Iris pigment epithelial cell (primary cell): ENCODE measurements around the gene NPHS1.
"Not testable (repeated sequence)": the region's sequence is repeated elsewhere in the genome, so short reads cannot be mapped to it uniquely, and the experiment has no call there.

ENCODE experiments used
- DNase-seq: peaks from one replicate; pipeline ENCODE4 v3.0.0-alpha.2; 2011; ENCODE audit warnings: low read depth

Gene NPHS1

DNA sequence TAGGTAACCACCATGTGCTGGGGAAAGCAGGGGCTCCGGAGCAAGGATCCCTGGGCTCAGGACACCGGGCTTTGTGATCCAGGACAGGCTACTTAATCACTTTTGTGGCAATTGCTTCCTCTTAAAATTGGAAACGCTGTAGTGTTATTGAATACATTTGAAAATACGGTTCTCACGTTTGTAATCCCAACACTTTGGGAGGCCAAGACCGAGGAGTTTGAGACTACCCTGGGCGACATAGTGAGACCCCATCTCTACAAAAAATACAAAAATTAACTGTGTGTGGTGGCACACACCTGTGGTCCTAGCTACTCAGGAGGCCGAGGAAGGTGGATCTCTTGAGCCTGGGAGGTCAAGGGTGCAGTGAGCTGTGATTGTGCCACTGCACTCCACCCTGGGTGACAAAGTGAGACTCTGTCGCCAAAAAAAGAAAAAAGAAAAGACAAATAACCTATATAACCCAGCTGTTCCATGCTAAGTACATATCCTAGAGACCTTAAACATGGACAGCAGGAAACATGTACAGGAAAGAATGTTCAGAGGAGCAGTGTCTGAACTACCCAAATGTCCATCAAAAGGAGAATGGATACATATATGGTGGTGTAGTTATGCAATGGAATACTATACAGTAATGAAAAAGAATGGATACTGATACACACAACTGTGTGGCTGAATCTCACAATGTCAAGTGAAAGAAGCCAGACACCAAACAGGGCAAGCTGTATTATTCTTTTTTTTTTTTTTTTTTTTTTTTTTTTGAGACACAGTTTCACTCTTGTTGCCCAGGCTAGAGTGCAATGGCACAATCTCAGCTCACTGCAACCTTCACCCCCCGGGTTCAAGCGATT is 39.0 kb downstream of the NPHS1 start:
- DNase-seq = no peak

DNA sequence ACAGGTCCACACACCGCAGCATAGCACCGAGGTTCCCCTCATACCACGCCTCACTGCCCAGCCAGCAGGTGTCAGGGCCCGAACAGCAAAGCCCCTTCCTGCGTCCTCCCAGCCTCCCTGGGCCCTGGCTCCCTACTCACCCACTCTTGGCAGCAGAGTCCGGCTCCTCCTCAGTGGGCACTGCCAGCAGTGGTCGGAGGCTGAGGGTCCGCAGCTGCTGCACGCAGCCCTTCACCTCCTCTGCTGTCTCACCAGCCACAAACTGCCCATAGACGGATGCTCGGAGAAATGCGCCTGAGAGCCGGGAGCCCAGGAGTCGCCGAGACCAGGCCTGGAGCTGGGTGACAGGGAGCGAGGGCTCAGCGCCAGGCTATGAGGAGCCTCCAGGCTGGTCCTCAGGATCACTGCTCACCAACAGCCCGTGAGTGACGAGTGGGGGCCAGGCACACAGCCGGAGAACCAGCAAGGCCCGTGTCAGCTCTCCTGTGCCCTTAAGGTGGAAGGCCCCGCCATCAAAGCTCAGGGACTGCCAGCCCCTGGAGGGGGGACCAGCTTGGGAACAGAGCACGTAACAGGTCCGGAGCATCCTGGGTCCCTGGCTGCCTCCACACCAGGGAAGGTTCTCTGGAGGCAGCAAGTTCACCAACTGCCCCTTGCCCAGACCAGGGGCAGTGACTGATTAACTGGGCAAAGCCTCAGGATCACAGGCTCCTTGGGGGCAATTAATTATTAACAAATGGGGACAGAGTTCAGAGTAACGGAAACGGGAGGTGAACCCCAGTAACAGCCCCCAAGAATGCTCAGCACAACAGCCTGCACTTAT is 39.9 kb downstream of the NPHS1 start, which contains the start of gene PRODH2:
Gene PRODH2 (minus strand): TSS at position 626 of the 823 bp plus-strand sequence. CDS start 40 bp downstream, at position 586.
- DNase-seq = no peak

DNA sequence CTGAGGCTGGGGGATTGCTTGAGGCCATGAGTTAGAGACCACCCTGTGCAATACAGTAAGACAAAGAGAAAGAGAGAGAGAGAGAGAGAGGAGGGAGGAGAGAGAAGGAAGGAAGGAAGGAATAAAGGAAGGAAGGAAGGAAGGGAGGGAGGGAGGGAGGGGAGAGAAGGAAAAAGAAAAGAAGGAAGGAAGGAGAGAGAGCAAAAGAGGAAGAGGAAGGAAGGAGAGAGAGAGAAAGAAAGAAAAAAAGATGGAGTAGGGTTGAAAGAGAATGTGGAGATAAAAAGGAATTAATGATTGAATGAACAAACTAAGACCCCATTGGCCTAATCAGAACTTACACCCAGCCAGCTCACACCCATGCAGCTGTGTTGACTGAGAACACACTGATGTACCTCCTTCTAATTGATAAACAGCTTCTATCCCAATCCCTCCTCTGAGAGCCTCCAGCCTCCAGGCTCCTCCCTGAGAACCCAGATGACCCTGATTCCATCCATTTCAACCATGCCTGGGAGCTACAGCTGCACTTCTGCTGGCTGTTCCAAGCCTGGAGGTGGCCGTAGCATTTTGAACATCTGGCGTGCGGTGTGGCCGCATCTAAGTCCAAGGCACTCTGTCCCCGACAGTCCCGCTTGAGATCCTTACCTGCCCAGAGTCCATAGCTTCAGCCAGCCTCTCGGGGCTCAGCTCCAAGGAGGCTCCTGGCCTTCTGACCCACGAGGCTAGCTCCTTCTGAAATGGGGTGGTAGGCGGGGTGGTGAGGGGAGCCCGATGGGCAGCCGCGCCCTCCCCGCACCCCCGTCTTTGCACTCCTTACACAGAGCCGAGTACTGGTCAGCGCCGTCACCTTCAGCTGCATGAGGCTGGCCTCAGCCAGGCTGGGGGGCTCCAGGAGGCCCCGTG is 40.7 kb downstream of the NPHS1 start:
- DNase-seq = no peak

DNA sequence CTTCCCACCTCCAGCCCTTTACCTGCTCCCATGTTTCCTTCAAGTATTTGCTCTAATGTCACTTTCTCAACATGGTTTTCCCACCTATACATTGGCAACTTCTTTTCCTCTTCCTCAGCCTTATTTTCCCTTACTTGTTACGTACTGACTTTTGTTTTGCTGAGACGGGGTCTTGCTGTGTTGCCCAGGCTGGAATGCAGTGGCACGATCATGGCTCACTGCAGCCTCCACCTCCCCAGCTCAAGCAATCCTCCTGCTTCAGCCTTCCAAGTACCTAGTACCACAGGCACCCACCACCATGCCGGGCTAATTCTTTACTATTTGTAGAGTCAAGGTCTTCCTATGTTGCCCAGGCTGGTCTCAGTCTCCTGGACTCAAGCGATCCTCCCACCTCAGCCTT is 44.7 kb downstream of the NPHS1 start:
- no peak for DNase-seq

DNA sequence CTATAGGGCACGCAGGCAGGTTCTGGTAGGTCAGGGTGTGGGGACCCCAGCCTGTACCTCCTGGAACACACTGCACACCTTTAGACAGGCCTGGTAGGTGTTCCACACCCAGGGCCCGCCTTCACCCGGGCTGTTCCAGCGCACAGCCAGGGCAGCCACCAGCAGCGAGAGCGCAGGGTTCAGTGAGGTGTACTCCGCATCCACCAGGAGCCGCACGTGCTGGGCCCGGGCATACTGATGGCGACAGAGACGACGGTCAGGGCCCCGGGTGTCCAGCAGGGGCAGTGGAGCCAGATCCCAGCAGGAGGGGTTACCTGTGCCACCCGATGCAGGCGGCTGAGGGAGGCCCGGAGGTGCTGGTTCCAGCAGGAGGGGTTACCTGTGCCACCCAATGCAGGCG is 45.7 kb downstream of the NPHS1 start:
- DNase-seq = no peak

DNA sequence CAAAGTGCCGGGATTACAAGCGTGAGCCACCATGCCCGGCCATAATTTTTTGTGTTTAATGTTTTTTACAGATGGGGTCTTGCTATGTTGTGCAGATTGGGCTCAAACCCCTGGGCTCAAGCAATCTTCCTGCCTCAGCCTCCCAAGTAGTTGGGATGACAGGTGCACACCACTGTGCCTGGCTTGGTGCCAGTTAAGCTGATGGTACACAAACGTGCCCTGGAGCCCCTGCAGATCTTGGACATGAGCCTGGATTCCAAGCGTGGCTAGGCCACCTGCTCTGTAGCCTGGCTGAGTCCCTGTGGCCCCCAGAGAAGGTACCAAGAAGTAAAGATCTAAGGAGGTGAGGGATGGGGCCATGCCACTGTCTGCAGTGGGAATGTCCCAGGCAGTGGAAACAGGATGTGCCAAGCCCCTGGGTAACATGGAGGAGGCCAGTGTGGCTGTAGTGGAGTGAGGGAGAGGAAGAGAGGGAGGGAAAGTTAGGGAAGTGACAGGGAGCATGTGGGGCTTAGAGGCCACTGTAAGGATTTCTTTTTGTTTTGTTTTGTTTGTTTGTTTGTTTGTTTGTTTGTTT is 46.7 kb downstream of the NPHS1 start:
- no peak for DNase-seq

DNA sequence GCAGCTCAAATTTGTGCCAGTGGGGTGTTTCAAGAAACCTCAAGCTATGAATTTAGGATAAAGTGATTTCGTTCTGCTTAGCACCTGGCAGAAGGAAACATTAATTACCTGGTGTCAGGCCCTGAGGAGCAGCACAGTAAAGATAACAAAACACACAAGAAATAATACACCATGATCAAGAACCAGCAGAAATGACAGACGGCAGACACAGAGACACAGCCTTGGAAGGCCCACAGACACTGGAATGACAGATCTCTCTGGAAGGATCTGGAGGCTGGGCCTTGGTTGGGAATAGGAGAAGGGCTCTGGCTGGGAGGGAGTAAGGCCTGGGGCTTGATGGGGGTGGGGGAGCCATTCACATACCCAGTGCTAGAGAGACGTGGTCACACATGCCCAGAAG is 50.5 kb downstream of the NPHS1 start:
- no peak for DNase-seq

DNA sequence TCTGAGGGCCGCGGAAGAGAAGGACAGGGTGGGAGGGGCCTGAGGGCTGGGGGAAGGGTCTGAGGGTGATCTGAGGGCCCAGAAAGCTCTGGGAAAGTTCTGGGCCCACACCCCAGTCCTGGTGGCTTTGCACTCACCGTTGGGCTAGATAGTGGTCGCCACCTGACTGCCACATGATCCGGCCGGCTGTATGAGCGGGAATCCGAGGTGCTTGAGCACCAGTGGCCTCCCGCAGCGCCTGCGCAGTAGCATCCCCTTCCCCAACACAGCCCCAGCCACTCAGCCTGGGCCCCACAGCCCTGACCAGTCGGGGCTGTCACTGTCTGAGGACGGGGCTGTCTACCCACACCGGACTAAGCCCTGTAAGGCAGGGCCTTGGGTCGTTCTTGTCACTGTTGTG is 54.6 kb downstream of the NPHS1 start:
- no peak for DNase-seq

DNA sequence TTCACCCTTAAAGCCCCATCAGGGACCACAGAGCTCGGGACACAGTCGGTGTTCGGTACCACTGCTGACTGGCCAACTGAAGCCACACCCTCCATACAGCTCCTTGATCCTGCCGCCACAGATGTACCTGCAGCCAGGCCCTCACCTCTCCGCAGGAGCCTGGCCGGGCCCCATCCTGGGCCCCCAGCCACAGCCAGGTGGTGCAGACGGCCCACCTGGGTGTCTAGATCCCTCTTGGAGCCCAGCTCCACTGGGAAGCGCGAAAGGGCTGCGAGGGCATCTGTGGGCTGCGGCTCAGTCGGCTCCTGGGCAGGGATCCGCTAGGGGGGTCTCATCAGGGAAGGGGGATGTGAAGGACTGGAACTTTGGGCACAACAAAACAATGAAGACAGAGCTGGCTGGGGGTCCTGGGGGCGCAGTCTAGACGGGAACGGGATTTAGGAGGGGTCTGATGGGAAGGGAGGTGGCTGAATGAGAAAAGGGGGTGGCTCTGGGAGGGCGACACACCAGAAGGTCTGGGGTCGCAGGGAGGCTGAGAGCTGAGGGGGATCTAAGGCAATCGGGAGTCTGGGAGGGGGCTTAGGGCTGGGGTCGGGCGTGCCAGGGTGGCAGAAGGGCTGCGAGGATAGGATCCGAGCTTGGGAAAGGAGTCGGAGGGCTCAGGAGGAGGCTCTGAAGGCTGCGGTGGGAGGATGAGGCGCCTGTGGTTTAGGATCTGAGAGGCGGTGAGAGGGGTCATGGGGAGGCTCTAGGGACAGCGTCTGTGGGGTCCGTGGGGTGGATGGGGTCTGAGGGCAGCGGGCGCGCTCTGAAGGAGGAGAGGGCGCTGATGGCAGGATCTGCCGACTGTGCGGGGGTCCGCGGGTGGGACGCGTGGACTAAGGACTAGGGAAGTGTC is 55.4 kb downstream of the NPHS1 start:
- no peak for DNase-seq

DNA sequence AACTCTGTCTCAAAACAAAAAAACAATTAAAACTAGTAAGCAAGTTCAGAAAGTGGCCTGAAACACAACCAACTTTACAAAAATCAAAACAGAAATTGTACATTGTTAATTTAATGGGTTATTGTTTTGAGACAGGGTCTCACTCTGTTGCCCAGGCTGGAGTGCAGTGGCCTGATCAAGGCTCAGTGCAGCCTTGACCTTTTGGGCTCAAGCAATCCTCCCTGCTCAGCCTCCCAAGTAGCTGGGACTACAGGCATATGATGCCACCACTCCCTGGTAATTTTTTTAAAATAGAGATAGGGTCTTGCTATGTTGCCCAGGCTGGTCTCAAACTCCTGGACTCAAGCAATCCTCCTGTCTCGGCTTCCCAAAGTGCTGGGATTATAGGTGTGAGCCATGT is 56.7 kb downstream of the NPHS1 start:
- not testable (repeated sequence) for DNase-seq

DNA sequence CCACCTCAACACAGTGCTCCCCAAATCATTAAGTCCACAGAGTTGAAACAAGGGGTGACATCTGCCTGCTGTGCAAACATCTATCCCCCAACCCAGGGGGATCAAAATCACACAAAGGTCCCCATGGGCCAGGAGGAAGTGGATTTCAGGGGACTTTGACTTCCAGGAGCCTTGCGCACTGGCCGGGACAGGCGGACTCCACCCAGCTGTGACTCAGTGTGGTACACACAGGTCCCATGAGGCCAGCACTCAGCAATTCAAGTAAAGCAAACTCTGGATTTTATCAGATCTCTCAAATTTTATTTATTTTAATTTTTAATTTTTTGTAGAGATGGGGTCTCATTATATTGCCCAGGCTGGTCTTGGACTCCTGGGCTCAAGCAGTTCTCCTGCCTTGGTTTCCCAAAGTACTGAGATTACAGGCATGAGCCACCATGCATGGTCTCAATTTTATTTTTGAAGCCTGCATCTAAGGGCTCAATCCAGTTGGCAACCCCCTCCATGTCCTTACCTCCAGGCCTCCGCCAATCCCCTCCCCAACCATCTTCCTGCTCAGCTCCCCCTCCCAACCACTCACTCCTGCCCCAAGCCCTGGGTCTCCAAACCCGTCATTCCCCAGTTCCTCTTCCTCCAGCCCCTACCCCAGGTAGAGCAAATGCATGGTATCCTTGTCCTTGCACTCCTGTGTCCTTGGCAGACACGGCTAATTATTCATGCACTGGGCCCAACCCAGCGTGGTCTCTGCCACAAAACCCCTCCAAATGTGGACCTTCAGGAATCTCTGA is 58.7 kb downstream of the NPHS1 start:
- no peak for DNase-seq

DNA sequence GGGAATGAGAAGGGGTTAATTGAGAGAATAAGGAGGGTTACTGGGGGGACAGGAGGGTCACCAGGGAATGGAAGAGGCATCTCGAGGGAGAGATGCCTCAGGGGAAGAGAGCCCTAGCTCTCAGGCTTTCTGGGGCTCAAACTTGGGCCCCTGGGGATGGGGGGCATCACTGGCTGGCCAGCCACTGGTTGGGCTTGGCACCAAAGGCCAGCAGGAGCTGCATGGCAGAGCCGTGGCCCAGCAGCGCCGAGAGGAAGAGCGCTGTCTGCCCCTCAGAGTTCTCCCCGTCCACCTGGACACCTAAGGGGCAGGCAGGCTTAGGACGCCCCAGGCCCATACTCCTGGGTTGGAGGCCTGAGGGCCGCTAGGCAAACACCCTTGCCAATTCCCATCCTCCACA is 59.4 kb downstream of the NPHS1 start:
- no peak for DNase-seq

DNA sequence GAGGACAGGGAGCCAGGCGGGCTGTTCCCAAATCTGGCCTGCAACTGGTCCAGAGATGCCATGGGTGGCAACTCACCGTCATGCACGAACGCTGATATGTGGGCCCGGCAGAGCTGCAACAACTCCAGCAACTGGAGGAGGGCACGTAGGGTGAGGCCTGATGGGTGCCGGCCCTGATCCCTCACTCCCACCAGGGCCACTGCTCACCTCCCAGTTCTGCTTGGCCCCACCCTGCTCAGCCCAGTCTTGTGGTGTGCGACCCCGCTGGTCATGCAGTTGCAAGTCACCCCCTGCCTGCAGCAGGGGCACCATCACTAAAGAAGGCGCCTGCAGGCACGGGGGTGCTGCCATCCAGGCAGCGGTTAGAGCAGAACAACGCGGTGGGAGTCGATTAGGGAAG is 60.0 kb downstream of the NPHS1 start:
- no peak for DNase-seq

DNA sequence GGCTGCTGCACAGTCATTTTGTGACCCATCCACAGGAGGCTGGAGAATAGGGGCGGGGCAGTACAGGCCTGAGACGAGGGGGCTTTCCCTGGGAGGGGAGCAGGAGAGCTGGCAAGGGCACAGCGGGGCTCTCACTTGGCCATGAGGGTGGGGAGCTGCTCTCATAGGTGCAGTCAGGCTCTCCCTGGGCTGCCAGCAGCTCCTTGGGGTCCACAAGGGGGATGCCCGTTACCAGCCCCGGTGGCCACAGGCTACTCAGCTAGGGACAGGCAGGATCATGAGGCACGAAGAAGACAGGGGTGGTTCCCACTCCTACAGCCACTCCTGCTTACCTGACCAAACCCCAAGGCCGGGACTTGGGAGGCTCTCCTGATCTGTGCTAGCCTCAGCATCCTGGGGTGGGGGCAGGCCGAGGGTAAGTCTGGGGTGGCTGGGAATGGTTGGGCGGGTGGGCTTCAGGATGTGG is 60.5 kb downstream of the NPHS1 start:
- DNase-seq = no peak

DNA sequence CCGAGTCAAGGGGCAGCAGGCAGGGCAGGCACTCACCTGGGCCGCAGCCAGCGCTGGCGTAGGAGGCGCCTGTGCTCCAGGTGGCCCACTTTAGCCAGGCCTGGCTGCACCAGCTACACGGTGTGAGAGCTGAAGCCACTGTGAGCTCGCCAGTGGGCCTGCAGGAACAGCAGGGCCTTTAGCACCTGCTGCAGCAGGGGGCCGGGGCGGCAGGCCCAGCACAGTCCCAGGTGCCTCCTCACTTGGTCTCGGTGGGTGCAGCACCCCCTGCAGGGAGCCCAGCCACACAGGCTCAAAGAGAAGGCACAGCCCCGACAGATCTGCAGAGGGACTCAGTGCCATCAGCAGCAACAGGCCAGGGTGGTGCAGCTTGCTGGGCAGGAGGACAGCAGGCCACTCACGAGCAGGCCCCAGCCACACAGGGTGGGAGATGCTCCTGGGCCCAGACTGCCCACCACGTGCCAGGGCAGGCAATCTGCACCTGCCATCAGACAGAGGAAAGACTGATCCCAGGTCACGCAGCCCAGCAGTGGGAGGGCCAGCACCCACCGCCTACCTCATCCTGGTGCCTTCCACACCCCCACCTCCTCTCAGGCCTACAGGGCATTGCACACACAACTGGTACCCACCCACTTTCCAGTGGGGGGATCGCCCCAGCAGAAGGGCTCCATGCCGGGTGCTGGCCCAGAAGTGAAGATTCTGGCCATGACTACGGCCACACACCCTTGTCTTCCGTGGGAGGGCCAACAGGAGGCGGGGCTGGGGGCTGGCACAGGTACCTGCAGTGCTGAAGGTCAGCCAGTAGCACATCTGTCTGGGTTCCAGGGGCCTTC is 61.1 kb downstream of the NPHS1 start:
- DNase-seq = no peak

DNA sequence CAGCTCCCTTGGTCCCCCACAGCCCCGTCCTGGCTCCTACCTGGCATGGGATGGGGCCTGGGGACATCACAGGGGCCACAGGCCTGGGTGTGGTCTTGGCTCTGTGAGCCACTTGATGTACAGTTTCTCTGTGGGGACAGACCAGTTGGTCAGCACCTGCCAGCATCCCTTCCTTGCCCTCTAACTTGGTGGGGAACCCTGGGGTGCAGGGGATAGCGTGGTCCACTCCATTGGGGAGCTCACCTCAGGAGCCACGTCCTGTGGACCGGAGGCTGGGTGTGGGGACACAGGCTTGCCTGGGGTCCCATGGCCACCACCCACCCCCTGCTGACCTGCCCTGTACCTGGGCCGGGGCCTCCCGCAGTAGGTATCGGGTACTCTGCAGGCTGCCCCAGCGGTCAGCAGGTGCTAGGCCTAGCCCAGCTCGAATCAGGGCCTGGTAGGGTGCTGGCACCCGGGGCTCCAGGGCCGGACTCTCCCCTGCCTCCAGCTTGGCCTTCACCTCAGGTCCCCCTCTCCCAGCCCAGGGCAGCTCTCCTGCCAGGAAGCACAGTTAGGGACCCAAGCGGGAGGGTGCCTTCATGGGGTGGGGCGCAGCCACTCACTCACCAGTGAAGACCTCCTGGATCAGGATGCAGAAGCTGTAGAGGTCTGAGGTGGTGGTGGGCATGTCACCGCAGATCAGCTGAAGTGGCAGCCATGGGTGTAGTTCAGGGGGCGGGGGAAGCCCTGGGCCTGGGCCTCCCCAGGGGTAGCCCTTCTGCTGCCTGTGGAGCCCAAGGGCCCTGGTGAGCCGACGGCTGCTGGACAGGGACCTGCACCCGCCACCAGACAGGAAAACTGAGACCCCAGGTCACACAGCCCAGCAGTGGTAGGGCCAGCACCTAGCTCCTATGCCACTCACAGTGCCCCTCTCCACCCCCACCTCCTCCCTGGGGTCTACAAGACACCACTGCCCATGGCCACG is 62.0 kb downstream of the NPHS1 start:
- DNase-seq = no peak

DNA sequence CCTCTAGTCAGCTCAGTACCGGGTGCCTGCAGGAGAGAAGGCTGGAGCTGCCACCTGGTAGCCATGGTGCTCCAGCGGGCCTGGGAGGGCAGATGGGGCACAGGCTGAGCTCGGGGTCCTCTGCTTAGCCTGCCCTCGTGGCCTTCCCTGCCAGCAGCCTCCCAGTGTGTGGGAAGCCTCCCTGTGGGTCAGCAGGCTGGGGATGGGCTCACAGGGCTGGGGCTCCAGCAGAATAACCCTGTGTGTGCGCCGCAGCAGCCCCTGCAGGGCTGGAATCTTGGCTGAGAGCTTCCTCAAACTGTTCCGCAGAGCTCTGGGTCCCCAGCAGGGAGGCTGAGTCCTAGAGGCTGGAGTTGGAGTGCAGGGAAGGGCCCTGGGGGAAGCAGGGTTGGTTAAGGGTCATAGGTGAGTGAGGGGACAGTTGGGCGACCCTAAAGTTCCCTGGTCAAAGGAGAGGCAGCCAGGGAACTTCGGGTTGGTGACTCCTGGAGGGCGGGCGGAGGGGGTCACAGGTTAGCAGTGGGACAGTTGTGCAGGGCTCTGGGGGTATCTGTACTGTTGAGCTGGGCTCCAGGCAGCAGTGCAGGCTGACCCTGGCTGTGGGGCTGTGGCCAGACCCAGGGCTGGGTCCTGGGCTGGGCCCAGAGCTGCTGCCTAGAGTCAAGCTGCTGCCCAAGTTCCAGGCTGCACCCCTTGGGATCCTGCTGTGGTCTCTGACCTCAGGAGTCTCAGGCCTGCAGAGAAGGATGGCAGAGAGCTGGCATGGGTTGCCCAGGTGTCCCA is 62.9 kb downstream of the NPHS1 start:
- DNase-seq = no peak
